Right lobe of liver (tissue), 6 donors: ENCODE measurements around the gene SPATS2L. TPM values are rescaled to one million over a fixed set of nuclear protein-coding genes. Genes with fewer than 3 reads are reported as not detected.
A peak's percentile ranks its signal among the peaks of the same experiment; 100 is the strongest.

Experiments
- ATAC-seq, 4 donors: fragments of 200-7000 bp; cut with Tn5 transposase; one replicate each; pipeline ENCODE4 v1.9.1; 2020; ENCODE audit warnings: mild to moderate bottlenecking in 4 of 4, moderate library complexity in 4 of 4
- DNase-seq, 3 donors: peaks; one replicate each; pipeline ENCODE4 v3.0.0-alpha.2; 2020
- H3K27ac ChIP-seq, 3 donors: fragments of 200-600 bp; one replicate each; pipeline ENCODE4 v1.8.0; 2022
- H3K27me3 ChIP-seq, 2 donors: fragments of 200-600 bp; one replicate each; pipeline ENCODE4 v1.8.0; 2022
- H3K36me3 ChIP-seq, 4 donors: fragments of 200-600 bp; sonication (generic) in 1 of 4; one replicate each; pipeline versions ENCODE4 v1.5.1 to v1.8.0; 2017 to 2022; ENCODE audit warnings: control low read depth in 1 of 4
- H3K4me1 ChIP-seq, 4 donors: fragments of 200-600 bp; sonication (generic) in 1 of 4; one replicate each; pipeline versions ENCODE4 v1.5.1 to v1.8.0; 2017 to 2022; ENCODE audit warnings: control low read depth in 1 of 4
- H3K4me3 ChIP-seq, 3 donors: fragments of 200-600 bp; one replicate each; pipeline ENCODE4 v1.8.0; 2022
- H3K9me3 ChIP-seq, 4 donors: fragments of 200-600 bp; sonication (generic) in 1 of 4; one replicate each; pipeline versions ENCODE4 v1.5.1 to v1.8.0; 2017 to 2022; ENCODE audit warnings: control low read depth in 1 of 4
- POLR2A ChIP-seq: fragments of 450-650 bp; IDR thresholded peaks from one replicate; pipeline ENCODE4 v1.6.1; 2017; ENCODE audit warnings: antibody characterized with exemption, mild to moderate bottlenecking
- WGBS: methylation state at CpG from one replicate; pipeline ENCODE4 v1.1.6; 2018; ENCODE audit warnings: low coverage, low lambda C conversion rate; ENCODE audit not compliant: insufficient coverage; ENCODE audit errors: missing lambda C conversion rate; 5-methylcytosine and 5-hydroxymethylcytosine counted together
- intact Hi-C, 2 donors: fragments of 100-400 bp; cut with DNase I; formaldehyde crosslinking; loops; one replicate each; pipeline versions ENCODE4 v1.11.2 to v1.14.1; 2022
- total RNA-seq, 6 experiments: library from RNA; depleted of rRNA in 2 of 6; stranded (reverse); fragments of >200 nt in 2 of 6; fragmentation: NEBNext Ultra II Directional in 3 of 6; extraction: Animal tissue kit (Norgen Biotek cat#: 25700) in 3 of 6; gene quantifications; one replicate each; pipeline versions ENCODE4 v1.1.0 to v1.2.4, GENCODE V29; 2016 to 2023
- TF ChIP-seq, protein P1 (sequence below), 4 donors: fragments of 200-600 bp in 3 of 4; fragments of 450-650 bp in 1 of 4; IDR thresholded peaks; one replicate each; pipeline versions ENCODE4 v1.5.1 to v1.8.0; 2016 to 2022; ENCODE audit warnings: antibody characterized with exemption in 4 of 4, mild to moderate bottlenecking in 2 of 4
- donor health status: DM: no; HTN: yes; CAD: no.
- donor health status: DM: no; HTN: no; CAD: no.
- donor health status: DM: no; HTN: no; CAD: no.
- donor health status: DM: no; HTN: yes; CAD: no.
- donor health status: DM: no; HTN: yes; CAD: no.

SPATS2L gene
- total RNA-seq, 6 experiments from 2014 or later, result 60.7 to 109 (median 72.9) TPM

DNA sequence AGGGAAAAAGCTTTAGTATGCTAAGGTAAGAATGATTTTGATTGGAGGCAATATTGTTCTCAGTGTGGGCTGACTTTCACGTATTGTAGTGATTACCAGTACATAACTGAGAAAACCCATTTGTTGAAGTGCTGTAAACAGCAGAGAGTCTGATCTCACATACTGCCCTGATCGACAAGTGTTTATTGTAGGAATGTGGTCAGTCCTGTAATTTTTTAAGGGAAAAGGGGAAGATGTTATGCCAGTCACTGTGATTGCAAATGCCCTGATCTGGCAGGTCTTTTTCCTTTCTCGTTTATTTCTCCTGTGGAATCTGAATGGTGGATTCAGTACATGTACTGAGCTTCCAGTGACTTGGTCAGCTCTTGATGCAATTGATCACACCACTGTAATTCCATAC is 11.5 kb downstream of the SPATS2L start:
- Histone ChIP-seq H3K9me3 (no peaks in the 10 kb centered on the region), H3K4me1 (peaks cover 0 to 34% (median 17%) of the 10 kb centered on the region in 4 donors), H3K4me3 (no peak overlapping the region), H3K36me3 (no peaks in the 10 kb centered on the region), H3K27ac (peak overlapping the region in 1 of 3 donors; percentile 7), H3K27me3 (no peaks in the 10 kb centered on the region)
- WGBS, result 26% methylated on average over 3 of the region's 3 CpGs
- TF ChIP-seq, protein P1, sequence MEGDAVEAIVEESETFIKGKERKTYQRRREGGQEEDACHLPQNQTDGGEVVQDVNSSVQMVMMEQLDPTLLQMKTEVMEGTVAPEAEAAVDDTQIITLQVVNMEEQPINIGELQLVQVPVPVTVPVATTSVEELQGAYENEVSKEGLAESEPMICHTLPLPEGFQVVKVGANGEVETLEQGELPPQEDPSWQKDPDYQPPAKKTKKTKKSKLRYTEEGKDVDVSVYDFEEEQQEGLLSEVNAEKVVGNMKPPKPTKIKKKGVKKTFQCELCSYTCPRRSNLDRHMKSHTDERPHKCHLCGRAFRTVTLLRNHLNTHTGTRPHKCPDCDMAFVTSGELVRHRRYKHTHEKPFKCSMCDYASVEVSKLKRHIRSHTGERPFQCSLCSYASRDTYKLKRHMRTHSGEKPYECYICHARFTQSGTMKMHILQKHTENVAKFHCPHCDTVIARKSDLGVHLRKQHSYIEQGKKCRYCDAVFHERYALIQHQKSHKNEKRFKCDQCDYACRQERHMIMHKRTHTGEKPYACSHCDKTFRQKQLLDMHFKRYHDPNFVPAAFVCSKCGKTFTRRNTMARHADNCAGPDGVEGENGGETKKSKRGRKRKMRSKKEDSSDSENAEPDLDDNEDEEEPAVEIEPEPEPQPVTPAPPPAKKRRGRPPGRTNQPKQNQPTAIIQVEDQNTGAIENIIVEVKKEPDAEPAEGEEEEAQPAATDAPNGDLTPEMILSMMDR (IDR thresholded peaks at IDR 0.05), result no peak
- intact Hi-C loops, result no loop called here
- DNase-seq, result no peak
- ATAC-seq, result no peak

DNA sequence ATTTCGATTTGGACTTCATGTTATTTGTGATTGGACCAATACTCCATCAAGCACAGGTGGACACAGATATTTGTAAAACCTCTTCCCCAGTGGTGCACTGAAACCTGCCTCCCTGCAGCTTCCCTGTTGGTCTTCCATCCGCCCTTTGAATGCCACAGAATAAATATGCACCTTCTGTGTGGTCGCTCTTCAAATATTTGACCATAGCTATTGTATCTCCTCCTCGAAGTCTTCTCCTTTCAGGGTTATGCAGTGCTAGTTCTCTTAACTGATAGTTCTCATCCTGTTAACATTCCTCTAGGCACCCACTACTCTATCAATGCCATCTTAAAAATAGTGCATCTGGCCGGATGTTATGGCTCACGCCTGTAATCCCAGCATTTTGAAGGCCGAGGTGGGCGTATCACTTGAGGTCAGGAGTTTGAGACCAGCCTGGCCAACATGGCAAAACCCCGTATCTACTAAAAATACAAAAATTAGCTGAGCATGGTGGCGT is 12.5 kb downstream of the SPATS2L start:
- no peak for TF ChIP-seq POLR2A
- TF ChIP-seq, protein P1 (IDR thresholded peaks at IDR 0.05), result no peak
- Histone ChIP-seq H3K27ac (peak overlapping the region in 1 of 3 donors; percentile 54), H3K27me3 (no peaks in the 10 kb centered on the region), H3K9me3 (no peaks in the 10 kb centered on the region), H3K4me3 (no peak overlapping the region), H3K4me1 (peaks cover 0 to 29% (median 14%) of the 10 kb centered on the region in 4 donors), H3K36me3 (no peaks in the 10 kb centered on the region)
- 57% methylated on average over 9 of the region's 10 CpGs for WGBS
- ATAC-seq, result peak in 1 of 4 donors; percentile 8
- intact Hi-C loops, result no loop called here
- no peak for DNase-seq

DNA sequence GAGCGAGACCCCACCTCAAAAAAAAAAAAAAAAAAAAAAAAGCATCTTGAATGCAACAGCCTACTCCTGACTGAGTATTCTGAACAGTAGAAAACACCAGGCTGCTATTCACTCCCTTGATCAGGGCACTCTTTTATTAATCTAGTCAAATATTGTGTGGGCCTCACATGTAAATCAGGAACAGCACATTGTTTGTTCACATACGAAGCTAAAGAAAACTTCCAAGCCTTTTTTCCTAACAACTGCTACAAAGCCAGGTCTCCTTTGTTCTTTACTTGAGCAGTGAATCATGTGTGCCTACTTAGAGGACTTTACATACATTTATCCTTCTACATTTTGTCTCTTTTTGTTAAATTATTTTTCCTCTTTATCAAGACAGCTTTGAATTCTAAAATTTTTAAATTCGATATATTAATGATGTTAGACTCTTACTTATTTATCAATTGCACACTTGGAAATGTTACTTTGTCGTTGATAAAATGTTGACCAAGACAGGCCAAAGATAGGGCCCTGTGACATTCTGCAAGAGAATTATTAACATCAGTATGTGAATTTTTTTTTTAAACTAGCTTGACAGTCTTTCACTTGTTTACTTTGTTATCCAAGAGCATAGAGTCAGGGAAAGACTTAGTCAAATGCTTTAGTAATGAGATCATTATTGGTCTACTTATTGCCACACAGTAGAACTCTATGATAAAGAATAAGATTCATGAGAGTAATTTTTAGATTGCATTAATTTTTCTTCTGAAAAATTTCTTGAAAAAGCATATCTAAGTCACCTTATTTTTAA is 13.2 kb downstream of the SPATS2L start:
- DNase-seq (no peak), ATAC-seq (peak; percentile 75 to 88 (median 82))
- Histone ChIP-seq H3K27me3 (no peaks in the 10 kb centered on the region), H3K36me3 (no peaks in the 10 kb centered on the region), H3K27ac (peak overlapping the region; percentile 14 to 54 (median 33)), H3K9me3 (no peaks in the 10 kb centered on the region), H3K4me1 (peaks cover 0 to 29% (median 13%) of the 10 kb centered on the region in 4 donors), H3K4me3 (no peak overlapping the region)
- WGBS, result 19% methylated on average over 3 of the region's 4 CpGs
- TF ChIP-seq, protein P1 (IDR thresholded peaks at IDR 0.05), result no peak
- no peak for TF ChIP-seq POLR2A
- intact Hi-C loops, result no loop called here

DNA sequence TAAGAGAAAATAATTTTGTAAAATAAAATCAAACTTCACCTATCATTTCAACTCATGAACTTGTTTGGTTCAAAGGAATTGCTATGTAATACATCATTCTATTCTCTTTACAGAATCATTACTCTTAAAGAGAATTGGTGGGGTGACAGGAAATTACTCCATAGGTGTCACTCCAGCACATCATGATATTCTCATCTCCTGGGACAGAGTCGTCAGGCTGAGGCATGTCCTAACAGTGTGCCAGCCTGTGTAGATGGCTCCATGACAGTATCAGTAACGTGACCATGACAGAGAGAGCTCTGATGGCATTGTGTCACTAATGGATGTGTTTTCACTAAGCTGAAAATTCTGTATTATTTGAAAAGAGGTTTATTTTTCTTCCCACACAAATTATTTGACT is 13.9 kb downstream of the SPATS2L start:
- no peak overlapping the region for H3K4me3 ChIP-seq
- H3K27ac ChIP-seq, result peak overlapping the region in 2 of 3 donors; percentile 33 to 54
- peaks cover 0 to 29% (median 12%) of the 10 kb centered on the region in 4 donors for H3K4me1 ChIP-seq
- H3K27me3 ChIP-seq, result no peaks in the 10 kb centered on the region
- DNase-seq, result no peak
- ATAC-seq, result peak in 3 of 4 donors; percentile 29 to 51 (median 42)
- no peak for TF ChIP-seq POLR2A
- TF ChIP-seq, protein P1 (IDR thresholded peaks at IDR 0.05), result no peak
- no peaks in the 10 kb centered on the region for H3K36me3 ChIP-seq
- H3K9me3 ChIP-seq, result no peaks in the 10 kb centered on the region
- 21% methylated on average over 2 of the region's 2 CpGs for WGBS
- intact Hi-C loops, result no loop called here
